Hepatocyte (in vitro differentiated cells): ENCODE measurements around the gene HNRNPR.

Source experiments
- EZH2 ChIP-seq: fragments of 200-600 bp; sonication (generic); IDR thresholded peaks from 2 replicates; pipeline ENCODE4 v1.6.1; 2016; ENCODE audit warnings: antibody characterized with exemption, mild to moderate bottlenecking, borderline replicate concordance
- TF ChIP-seq, protein P1 (sequence below): fragments of 200-600 bp; sonication (generic); IDR thresholded peaks from 2 replicates; pipeline ENCODE4 v1.5.1; 2016; ENCODE audit warnings: antibody characterized with exemption, mild to moderate bottlenecking; ENCODE audit not compliant: poor library complexity

DNA sequence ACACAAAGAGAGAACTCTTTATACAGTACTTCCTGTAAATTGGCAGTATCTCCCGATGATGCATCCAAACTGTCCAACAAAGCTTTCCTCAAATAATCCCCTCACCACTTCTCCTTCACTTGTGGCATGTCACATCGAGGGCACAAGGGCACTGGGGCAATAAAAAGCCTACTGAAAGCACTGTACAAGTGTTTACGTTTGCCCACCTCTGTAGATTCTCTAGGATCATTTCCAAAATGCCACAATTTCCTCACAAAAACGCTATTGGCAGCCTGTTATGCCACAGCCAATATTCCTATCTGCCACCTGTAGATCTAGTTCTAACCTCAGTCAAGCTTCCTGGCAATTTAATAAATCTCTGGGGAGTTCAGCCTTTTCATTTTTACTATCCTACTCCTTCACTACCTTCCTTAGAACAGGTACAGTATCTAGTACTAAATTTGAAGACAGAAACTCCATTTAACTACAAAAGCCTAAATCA, 39.9 kb downstream of the HNRNPR start:
- TF ChIP-seq, protein P1, sequence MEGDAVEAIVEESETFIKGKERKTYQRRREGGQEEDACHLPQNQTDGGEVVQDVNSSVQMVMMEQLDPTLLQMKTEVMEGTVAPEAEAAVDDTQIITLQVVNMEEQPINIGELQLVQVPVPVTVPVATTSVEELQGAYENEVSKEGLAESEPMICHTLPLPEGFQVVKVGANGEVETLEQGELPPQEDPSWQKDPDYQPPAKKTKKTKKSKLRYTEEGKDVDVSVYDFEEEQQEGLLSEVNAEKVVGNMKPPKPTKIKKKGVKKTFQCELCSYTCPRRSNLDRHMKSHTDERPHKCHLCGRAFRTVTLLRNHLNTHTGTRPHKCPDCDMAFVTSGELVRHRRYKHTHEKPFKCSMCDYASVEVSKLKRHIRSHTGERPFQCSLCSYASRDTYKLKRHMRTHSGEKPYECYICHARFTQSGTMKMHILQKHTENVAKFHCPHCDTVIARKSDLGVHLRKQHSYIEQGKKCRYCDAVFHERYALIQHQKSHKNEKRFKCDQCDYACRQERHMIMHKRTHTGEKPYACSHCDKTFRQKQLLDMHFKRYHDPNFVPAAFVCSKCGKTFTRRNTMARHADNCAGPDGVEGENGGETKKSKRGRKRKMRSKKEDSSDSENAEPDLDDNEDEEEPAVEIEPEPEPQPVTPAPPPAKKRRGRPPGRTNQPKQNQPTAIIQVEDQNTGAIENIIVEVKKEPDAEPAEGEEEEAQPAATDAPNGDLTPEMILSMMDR = no peak
- no peak for TF ChIP-seq EZH2
